HG03159 (cell line): ENCODE results near the gene ESPNL.
"Not testable (repeated sequence)": the region's sequence is repeated elsewhere in the genome, so short reads cannot be mapped to it uniquely, and the experiment has no call there.

ENCODE experiments used
- ATAC-seq: cut with Tn5 transposase; IDR thresholded peaks from one replicate; pipeline ENCODE4 v1.9.1; 2021; ENCODE audit warnings: mild to moderate bottlenecking, moderate library complexity; ENCODE audit not compliant: unreplicated experiment

Gene ESPNL

DNA sequence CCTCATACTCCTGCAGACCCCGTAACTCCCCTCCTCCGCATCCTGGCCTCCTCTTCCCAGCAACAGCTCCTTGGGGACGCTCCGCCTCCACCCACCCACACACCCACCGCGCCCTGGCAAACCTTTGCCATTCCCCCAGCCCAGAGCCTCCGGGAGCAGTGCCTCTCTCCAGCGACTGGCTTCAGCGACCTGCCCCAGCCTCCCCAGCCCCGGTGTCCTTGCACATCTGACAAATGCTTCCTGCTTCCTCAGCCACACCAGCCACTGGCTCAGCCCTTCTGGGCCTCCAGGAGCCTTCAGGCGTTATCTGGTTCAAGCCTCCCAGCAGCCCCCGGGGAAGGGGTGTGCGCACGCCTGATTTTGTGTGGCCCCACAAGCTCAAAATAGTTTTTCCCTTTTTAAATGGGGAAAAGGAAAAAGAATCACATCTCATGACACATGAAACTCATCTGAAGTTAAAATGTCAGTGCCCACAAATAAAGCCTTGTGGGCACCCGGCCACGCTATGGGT lies 14.2 kb downstream of the ESPNL start:
- ATAC-seq, result no peak

GRCh38 chr2:238114851-238115660 lies 14.9 kb downstream of the ESPNL start:
- no peak for ATAC-seq

DNA sequence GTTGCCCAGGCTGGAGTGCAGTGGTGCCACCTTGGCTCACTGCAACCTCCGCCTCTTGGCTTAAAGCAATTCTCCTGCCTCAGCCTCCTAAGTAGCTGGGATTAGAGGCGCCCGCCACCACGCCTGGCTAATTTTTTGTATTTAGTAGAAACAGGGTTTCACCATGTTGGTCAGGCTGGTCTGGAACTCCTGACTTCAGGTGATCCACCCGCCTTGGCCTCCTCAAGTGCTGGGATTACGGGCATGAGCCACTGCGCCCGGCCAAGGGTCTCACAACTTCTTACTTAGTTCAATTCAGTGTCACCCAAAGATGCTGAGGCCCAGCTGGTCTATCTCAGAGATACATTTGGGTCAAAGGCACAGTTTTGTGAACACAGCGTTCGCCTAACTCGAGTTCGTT lies 15.6 kb downstream of the ESPNL start:
- not testable (repeated sequence) for ATAC-seq

DNA sequence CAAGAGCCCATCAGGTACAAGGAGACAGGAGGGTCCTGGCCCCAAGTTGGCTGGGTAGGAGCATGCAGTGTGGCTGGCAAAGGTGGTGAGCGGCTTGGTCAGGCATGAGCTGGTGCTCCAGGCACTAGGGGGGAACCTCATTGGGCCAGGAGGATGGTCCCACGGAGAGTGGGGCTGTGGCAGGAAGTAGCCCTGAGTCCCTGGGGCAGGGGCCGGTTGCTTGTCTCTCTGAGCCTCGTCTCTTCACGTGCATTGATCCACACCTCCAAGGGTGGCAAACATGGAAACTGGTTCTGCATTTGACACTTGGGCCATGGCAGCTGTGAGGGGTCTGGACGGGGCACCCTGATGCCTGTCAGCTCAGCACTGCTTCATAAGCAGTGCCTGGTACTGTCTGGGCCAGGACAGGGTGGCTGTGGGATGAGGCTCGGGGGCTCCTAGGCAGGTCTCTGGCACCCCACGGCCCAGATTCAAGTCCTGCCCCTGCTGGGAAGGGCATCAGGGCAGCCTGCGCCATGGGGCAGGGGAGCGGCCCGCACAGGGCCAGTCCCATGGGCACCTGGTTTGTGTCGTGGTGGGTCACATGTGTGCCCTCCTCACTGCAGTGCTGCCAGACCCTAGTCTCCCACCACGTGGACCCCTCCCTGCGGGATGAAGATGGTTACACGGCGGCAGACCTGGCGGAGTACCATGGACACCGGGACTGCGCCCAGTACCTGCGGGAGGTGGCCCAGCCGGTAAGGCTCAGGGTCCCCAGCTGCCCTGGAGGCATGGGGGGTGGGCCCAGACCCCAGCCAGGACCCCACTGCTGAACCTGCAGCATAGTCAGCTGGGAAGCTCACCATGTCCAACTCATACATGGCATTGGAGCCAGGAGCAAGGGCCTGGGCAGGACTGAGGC lies 16.4 kb downstream of the ESPNL start:
- no peak for ATAC-seq

DNA sequence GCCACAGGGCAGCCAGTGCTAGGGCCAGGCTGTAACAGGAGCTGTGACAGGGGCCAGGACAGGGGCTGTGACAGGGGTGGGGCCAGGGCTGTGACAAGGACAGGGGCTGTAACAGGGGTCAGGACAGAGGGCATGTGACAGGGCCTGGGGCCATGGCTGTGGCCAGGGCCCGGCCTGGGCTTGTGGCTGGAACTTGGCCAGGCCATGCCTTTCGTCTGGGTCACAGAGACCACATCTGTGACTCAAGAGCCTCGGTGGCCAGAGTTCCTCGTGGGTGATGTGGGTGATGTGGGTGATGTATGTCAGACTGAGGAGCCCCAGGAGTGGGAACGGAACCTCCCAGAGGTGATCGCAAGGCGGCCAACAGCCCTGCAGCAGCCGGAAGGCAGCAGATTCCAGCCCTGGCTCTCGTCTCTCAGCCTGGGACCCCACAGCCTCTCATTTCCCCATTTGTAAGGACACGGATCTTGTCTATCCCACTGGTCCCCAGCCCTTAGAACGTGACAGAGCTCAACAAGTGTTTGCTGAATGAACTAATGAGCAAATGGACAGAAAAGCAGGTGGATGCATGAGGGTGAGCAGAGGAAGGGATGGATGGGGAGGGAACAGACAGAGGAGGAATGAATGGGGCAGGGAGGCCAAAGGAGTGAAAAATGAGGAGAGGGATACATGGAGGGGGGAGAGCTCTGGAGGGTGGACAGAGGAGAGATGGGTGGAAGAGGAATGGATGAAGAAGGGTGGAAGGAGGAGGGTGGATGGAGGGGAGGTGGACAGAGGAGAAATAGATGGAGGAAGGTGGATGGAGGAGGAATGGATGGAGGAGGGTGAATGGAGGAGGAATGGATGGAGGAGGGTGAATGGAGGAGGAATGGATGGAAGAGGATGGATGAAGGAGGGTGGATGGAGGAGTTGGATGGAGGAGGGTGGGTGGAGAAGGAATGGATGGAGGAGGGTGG lies 17.3 kb downstream of the ESPNL start:
- ATAC-seq, result no peak

- ATAC-seq, result no peak
Measured at GRCh38 chr2:238119756-238120462, 19.8 kb downstream of the ESPNL start.

GRCh38 chr2:238120463-238121298 lies 20.5 kb downstream of the ESPNL start:
- ATAC-seq, result no peak

DNA sequence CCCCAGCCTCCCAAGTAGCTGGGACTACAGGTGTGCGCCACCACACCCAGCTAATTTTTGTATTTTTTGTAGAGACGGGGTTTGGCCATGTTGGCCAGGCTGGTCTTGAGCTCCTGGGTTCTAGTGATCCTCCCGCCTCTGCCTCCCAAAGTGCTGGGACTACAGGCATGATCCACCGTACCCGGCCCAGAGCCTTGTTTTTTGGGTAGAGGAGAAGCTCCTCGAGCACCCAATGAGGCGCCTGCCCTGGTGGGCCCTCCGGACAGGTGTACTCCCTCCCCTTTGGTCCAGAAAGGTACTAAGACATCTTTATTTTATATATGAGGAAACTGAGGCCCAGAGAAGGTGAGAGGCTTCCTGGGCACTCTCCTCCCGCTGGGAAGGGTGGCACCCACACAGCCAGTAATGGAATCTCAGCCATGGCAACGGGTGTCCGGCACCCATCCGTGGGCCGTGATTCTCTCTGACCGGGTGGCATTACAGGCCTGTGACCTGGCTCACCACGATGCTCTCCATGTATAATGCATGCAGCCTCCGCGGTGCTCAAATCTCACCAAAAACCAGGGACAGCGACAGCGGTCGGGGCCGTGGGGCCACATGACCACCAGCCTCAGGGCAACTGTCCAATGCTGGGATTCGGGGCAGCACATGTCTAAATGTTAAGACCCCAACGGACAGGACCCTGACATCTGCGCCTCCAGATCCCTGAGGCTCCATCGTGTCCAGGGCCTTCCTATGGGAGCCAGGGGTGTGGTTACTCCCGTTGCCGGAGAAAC lies 21.6 kb downstream of the ESPNL start:
- no peak for ATAC-seq

GRCh38 chr2:238122287-238123217 lies 22.4 kb downstream of the ESPNL start:
- ATAC-seq, result no peak

DNA sequence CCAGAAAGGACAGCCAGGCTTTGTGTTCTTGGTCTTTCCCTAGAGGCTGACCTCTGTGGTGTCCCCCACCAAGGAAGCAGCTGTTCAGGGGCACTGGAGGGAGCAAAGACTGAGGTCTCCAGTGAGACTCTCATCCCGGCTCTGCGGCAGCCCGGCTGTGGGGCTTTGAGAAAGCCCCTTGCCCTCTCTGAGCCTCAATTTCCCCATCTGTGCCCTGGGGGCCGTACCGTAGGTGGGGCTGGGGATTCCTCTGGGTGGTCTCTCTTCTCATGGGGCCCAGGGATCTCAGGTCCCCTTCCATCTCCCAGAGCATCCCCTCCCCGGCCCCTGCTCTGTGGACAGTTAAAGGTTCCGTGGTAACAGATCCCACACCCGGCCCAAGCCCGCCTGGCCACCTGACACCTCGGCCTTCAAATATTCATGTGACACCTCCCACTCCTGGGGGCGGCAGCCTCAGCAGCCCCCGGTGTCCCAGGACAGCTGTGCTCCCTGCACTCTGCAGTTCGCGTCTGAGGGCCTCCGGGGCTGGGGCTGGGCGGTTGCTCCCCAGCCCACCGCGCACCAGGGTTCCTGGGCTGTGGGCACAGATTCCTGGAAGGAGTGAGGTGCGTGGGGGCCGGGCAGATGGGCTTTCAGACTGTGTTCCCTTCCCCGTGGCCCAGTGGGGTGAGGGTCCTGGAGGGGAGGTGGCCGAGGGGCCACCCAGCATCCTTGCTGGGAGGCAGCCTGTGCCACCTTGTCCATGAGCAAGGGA lies 23.3 kb downstream of the ESPNL start:
- no peak for ATAC-seq

DNA sequence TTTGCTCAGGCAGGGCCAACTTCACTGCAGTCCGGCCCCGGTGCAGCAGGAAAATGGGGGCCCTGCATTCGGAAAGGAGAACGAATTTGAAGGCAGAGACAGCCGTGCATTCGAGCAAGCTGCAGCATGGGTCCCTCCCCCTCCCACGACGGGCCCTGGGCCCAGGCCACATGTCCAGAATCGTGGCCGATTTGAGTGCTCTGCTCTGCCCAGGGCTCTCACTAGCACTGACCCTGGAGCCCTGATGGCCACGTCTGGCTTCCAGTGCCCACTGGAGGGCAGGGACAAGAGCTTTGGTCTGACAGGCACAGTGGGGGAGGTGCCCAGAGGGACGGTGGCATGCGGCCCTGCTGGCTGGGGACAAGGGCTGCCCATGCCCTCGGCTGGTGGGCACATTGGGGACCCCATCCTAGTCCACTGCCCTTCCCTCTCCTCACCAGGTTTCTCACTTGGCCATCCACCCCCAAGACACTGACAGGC lies 23.9 kb downstream of the ESPNL start:
- no peak for ATAC-seq

- ATAC-seq, result no peak
Measured at GRCh38 chr2:238124488-238125126, 24.5 kb downstream of the ESPNL start.

GRCh38 chr2:238125127-238125885 lies 25.2 kb downstream of the ESPNL start:
- ATAC-seq, result no peak

DNA sequence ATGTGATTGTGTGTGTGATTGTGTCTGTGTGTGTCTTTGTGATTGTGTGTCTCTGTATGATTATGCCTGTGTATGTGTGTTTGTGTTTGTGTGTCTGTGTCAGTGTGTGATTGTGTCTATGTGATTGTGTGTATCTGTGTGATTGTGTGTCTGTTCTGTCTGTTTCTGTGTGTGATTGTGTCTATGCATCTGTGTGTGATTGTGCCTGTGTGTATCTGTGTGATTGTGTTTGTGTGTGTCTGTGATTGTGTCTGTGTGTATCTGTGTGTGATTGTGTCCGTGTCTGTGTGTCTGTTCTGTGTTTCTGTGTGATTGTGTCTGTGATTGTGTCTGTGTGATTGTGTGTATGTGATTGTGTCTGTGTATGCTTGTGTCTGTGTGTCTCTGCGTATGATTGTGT lies 26.2 kb downstream of the ESPNL start:
- ATAC-seq, result no peak

GRCh38 chr2:238126775-238127164 lies 26.6 kb downstream of the ESPNL start:
- no peak for ATAC-seq
